Measurements from ENCODE around the gene TCEAL8. TPM values are rescaled to one million over a fixed set of nuclear protein-coding genes. Genes with fewer than 3 reads are reported as not detected.
"Not testable (repeated sequence)": the region's sequence is repeated elsewhere in the genome, so short reads cannot be mapped to it uniquely, and the experiment has no call there.

The TCEAL8 gene
- total and polyA plus RNA-seq, 2 experiments from 2014 or later: 97.7 to 104 TPM

DNA sequence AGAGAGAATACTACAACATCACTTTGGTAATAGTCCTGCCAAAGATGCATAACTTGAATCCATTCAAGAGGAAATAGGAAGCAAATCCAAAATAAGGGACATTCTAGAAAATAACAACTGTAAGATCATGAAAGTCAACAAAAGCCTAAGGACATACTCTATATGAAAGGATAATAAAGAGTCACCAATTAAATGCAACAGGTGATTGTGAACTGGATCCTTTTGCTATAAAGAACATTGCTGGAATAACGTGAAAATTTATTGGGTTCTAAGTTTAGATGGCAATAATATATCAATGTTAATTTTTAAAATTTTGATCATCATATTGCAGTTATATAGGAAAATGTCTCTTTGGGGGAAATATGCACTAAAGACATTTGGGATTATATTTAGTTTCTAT lies 20.1 kb downstream of the TCEAL8 start:
- 45 to 65% methylated on average over 1 of the region's 1 CpG for WGBS, 2 experiments (ENCODE audit: low coverage in 1 of 2, low lambda C conversion rate in 2 of 2, missing lambda C conversion rate in 2 of 2)
- in situ Hi-C loops (cut with MboI): no loop called here

DNA sequence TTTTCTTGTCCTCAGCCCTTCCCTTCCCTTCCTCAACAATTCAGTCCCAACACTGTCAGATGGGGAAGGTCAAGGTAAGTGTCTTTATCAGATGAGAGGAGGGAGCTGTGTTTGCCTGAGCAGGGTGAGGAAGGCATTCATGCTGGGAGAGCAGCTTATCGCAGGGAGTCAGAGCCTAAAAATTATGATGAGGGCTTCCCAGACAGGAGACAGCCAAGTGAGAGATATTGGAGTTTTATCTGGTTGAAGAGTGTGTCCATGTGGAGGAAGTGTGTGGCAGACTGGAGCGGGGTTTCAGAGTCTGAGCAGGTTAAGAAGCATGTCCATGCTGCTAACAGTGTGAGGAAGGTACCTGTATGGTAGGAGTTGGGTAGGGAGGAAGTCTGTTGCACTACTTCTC lies 21.7 kb downstream of the TCEAL8 start:
- Histone ChIP-seq H3K79me2 (ENCODE audit: insufficient read depth) (no peaks in the 10 kb centered on the region), H3K4me2 (ENCODE audit: unreplicated experiment) (no peak overlapping the region), H3K4me1 (ENCODE audit: insufficient read depth) (no peaks in the 10 kb centered on the region), H4K20me1 (ENCODE audit: insufficient read depth) (no peaks in the 10 kb centered on the region), H3K9me3 (ENCODE audit: low read depth) (no peaks in the 10 kb centered on the region), H3K9ac (no peak overlapping the region), H2AFZ (no peak overlapping the region), H3K27me3 (replicated peaks; ENCODE audit: insufficient read depth) (no peaks in the 10 kb centered on the region), H3K27ac (no peak overlapping the region), H3K36me3 (ENCODE audit: low read depth) (no peaks in the 10 kb centered on the region), H3K9me2 (ENCODE audit: insufficient read depth) (no peaks in the 10 kb centered on the region), H3F3A (ENCODE audit: insufficient read depth) (no peaks in the 10 kb centered on the region), H3K4me3 (no peak overlapping the region)
- WGBS, 2 experiments (ENCODE audit: low coverage in 1 of 2, low lambda C conversion rate in 2 of 2, missing lambda C conversion rate in 2 of 2): 30 to 70% methylated on average over 1 to 2 of the region's 2 CpGs
- in situ Hi-C loops (cut with MboI): no loop called here
- DNase-seq: no peak
- no peak for TF ChIP-seq EZH2phosphoT487 (IDR thresholded peaks at IDR 0.05; ENCODE audit: insufficient read depth, low read depth)
- no peak for TF ChIP-seq EZH2 (IDR thresholded peaks at IDR 0.05; ENCODE audit: insufficient read depth, poor library complexity, severe bottlenecking)

More for the DNA sequence above, 20.1 kb downstream of the TCEAL8 start:
- Histone ChIP-seq H3K9me2 (ENCODE audit: insufficient read depth) (no peaks in the 10 kb centered on the region), H3K27ac (no peak overlapping the region), H2AFZ (no peak overlapping the region), H4K20me1 (ENCODE audit: insufficient read depth) (no peaks in the 10 kb centered on the region), H3F3A (ENCODE audit: insufficient read depth) (no peaks in the 10 kb centered on the region), H3K9me3 (ENCODE audit: low read depth) (no peaks in the 10 kb centered on the region), H3K4me3 (no peak overlapping the region), H3K4me2 (ENCODE audit: unreplicated experiment) (no peak overlapping the region), H3K4me1 (ENCODE audit: insufficient read depth) (no peaks in the 10 kb centered on the region), H3K79me2 (ENCODE audit: insufficient read depth) (no peaks in the 10 kb centered on the region), H3K9ac (no peak overlapping the region), H3K27me3 (replicated peaks; ENCODE audit: insufficient read depth) (no peaks in the 10 kb centered on the region), H3K36me3 (ENCODE audit: low read depth) (no peaks in the 10 kb centered on the region)
- no peak for TF ChIP-seq EZH2phosphoT487 (IDR thresholded peaks at IDR 0.05; ENCODE audit: insufficient read depth, low read depth)
- TF ChIP-seq EZH2 (IDR thresholded peaks at IDR 0.05; ENCODE audit: insufficient read depth, poor library complexity, severe bottlenecking): no peak
- no peak for DNase-seq

DNA sequence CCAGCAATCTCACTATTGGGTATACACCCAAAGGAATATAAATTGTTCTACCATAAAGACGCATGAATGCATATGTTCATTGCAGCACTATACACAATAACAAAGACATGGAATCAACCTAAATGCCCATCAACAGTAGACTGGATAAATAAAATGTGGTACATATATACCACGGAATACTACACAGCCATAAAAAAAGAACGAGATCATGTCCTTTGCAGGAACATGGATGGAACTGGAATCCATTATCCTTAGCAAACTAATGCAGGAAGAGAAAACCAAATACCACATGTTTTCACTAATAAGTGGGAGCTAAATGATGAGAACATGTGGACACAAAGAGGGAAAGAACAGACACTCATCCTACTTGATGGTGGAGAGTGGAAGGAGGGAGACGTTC lies 29.0 kb downstream of the TCEAL8 start:
- H3K9me2 ChIP-seq (ENCODE audit: insufficient read depth); H3K4me1 ChIP-seq (ENCODE audit: insufficient read depth); H2AFZ ChIP-seq; in situ Hi-C loops (cut with MboI); H3K36me3 ChIP-seq (ENCODE audit: low read depth); H3K27ac ChIP-seq; H3K4me2 ChIP-seq (ENCODE audit: unreplicated experiment); H3F3A ChIP-seq (ENCODE audit: insufficient read depth); DNase-seq; H3K9ac ChIP-seq; H3K27me3 ChIP-seq (replicated peaks; ENCODE audit: insufficient read depth); H4K20me1 ChIP-seq (ENCODE audit: insufficient read depth); H3K79me2 ChIP-seq (ENCODE audit: insufficient read depth); H3K4me3 ChIP-seq; H3K9me3 ChIP-seq (ENCODE audit: low read depth): not testable (repeated sequence)
- WGBS, 2 experiments (ENCODE audit: low coverage in 1 of 2, low lambda C conversion rate in 2 of 2, missing lambda C conversion rate in 2 of 2): 26 to 30% methylated on average over 3 to 4 of the region's 4 CpGs

DNA sequence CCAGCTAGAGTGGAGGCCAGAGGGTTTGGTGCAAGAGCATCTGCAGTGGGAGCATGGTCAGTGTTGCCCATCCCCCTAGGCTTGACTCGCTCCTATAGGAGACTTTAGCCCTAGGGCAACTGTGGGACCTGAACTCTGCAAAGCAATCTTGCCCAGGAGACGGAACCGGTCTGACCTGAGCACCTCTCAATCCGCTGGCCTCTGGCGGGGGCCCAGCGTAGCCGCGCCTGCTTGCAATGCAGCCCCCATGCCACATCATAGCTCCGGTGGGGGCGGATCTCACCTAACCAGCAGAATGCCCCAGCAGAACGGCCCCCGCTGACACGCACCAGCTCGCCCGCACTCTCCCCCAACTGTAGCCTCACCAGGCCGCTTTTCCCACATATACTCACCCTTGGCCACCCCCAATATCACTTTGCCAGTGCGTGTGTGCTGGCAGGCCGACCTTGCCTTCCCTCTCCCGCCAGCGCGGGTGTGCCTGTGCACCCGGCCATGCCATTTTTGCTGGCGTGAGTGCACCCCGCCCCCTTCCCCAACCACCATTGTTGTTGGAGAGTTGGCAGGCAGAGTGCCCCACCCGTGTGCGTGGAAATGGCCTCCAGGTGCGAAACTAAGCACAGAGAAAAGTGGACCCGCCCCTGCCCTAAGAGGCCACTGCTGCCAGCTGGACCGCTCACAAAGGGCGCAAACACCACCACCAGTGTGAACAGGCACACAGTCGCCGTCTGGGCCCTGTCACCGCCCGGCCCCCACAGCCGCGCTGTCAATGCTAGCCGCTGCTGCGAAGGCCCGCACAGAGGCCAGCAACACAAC lies 34.2 kb downstream of the TCEAL8 start:
- Histone ChIP-seq H3K4me1 (ENCODE audit: insufficient read depth) (no peaks in the 10 kb centered on the region), H4K20me1 (ENCODE audit: insufficient read depth) (no peaks in the 10 kb centered on the region), H3K36me3 (ENCODE audit: low read depth) (no peaks in the 10 kb centered on the region), H2AFZ (no peak overlapping the region), H3K79me2 (ENCODE audit: insufficient read depth) (no peaks in the 10 kb centered on the region), H3K27me3 (replicated peaks; ENCODE audit: insufficient read depth) (no peaks in the 10 kb centered on the region), H3K27ac (no peak overlapping the region), H3F3A (ENCODE audit: insufficient read depth) (no peaks in the 10 kb centered on the region), H3K4me2 (ENCODE audit: unreplicated experiment) (no peak overlapping the region), H3K9ac (no peak overlapping the region), H3K9me3 (ENCODE audit: low read depth) (no peaks in the 10 kb centered on the region), H3K9me2 (ENCODE audit: insufficient read depth) (no peaks in the 10 kb centered on the region), H3K4me3 (no peak overlapping the region)
- no peak for TF ChIP-seq EZH2 (IDR thresholded peaks at IDR 0.05; ENCODE audit: insufficient read depth, poor library complexity, severe bottlenecking)
- no peak for TF ChIP-seq EZH2phosphoT487 (IDR thresholded peaks at IDR 0.05; ENCODE audit: insufficient read depth, low read depth)
- no peak for DNase-seq
- in situ Hi-C loops (cut with MboI): loop anchor here (25.0 kb wide), 1 partner anchor 242 kb away; no protein-coding TSS in a partner anchor
- 9 to 18% methylated on average over 14 to 16 of the region's 39 CpGs for WGBS, 2 experiments (ENCODE audit: low coverage in 1 of 2, low lambda C conversion rate in 2 of 2, missing lambda C conversion rate in 2 of 2)
